ENCODE results near the gene ULK1.

ULK1 gene

GRCh38 chr12:131916306-131917138, 22.1 kb downstream of the ULK1 start:
- Mint-ChIP-seq H3K9me3 (no peaks in the 10 kb centered on the region), H3K4me3 (no peak overlapping the region), H3K27ac (no peak overlapping the region), H3K4me1 (ENCODE audit: low read depth) (no peaks in the 10 kb centered on the region), H3K27me3 (no peaks in the 10 kb centered on the region), H3K36me3 (ENCODE audit: low read depth) (no peaks in the 10 kb centered on the region)

GRCh38 chr12:131917139-131917710, 22.8 kb downstream of the ULK1 start:
- no peaks in the 10 kb centered on the region for H3K9me3 Mint-ChIP-seq
- no peaks in the 10 kb centered on the region for H3K27me3 Mint-ChIP-seq
- no peak overlapping the region for H3K27ac Mint-ChIP-seq
- no peaks in the 10 kb centered on the region for H3K4me1 Mint-ChIP-seq (ENCODE audit: low read depth)
- no peak overlapping the region for H3K4me3 Mint-ChIP-seq
- no peaks in the 10 kb centered on the region for H3K36me3 Mint-ChIP-seq (ENCODE audit: low read depth)

DNA sequence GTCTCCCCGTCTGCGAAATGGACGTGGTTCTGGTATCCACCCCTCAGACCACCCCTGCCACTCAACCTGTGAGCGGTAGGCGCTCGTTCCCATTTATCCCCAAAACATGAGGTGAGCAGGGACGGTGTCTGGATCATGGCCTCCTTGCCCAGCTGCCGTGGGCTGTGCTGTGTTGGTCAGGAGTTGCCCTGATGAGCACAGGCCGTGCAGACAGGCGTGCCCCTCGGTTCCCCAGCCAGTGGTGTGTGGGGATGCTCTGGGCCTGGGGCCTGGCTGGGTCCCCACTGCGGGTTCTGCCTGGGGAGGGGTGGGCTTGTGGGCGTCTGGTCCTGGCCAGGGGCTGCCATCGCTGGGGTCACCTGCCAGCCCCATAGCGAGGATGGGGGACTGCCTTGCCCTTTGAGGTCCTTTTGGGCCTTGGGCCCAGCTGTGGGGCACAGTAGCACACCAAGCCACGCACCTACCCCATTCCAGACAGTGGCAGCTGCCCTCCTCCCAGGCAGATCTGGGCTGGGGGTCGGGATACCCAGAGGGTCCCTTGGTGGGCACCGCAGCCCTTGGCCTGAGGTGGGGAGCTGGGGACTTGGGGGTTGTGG, 23.4 kb downstream of the ULK1 start:
- no peak overlapping the region for H3K4me3 Mint-ChIP-seq
- H3K9me3 Mint-ChIP-seq: no peaks in the 10 kb centered on the region
- H3K36me3 Mint-ChIP-seq (ENCODE audit: low read depth): no peaks in the 10 kb centered on the region
- no peak overlapping the region for H3K27ac Mint-ChIP-seq
- H3K4me1 Mint-ChIP-seq (ENCODE audit: low read depth): no peaks in the 10 kb centered on the region
- no peaks in the 10 kb centered on the region for H3K27me3 Mint-ChIP-seq

GRCh38 chr12:131918311-131919050, 24.1 kb downstream of the ULK1 start:
- H3K4me3 Mint-ChIP-seq: no peak overlapping the region
- H3K4me1 Mint-ChIP-seq (ENCODE audit: low read depth): no peaks in the 10 kb centered on the region
- H3K9me3 Mint-ChIP-seq: no peaks in the 10 kb centered on the region
- H3K27me3 Mint-ChIP-seq: no peaks in the 10 kb centered on the region
- no peak overlapping the region for H3K27ac Mint-ChIP-seq
- H3K36me3 Mint-ChIP-seq (ENCODE audit: low read depth): no peaks in the 10 kb centered on the region

DNA sequence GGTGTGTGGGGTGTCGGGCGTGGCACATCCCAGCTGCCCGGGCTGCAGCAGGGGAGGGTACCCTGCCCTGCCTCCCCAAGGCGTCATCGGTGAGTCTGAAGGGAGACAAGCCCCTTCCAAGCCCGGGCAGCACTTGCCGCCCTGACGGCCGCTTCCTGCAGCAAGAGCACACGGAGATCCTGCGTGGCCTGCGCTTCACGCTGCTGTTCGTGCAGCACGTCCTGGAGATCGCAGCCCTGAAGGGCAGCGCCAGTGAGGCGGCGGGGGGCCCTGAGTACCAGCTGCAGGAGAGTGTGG, 24.6 kb downstream of the ULK1 start:
- Mint-ChIP-seq H3K4me3 (no peak overlapping the region), H3K27ac (no peak overlapping the region), H3K9me3 (no peaks in the 10 kb centered on the region), H3K36me3 (ENCODE audit: low read depth) (no peaks in the 10 kb centered on the region), H3K4me1 (ENCODE audit: low read depth) (no peaks in the 10 kb centered on the region), H3K27me3 (no peaks in the 10 kb centered on the region)

DNA sequence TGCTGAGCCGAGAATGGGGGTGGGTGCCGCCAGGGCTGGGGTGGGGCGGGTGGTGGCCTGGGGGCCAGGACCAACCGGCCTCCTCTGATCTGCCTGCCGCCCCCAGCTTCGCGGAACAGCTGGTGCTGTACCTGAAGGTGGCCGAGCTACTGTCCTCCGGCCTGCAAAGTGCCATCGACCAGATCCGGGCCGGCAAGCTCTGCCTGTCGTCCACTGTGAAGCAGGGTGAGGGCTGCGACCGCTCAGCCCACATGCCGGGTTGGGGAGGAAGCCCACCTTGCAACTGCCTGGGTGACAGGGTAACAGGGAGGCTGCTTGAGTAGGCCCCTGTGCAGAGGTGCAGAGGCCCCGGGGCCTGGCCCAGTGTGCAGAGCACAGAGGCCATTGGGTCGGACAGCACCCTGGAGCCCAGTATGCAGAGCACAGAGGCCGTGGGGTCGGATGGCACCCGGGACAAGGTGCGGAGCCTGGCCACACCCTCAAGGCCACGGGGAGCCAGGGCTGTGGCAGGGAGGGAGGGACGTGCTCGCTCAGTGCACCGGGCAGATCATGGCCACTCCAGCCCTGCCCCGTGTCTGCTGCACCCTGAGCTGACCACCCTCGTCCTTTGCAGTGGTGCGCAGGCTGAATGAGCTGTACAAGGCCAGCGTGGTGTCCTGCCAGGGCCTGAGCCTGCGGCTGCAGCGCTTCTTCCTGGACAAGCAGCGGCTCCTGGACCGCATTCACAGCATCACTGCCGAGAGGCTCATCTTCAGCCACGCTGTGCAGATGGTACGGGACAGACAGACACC, 25.1 kb downstream of the ULK1 start:
- no peaks in the 10 kb centered on the region for H3K36me3 Mint-ChIP-seq (ENCODE audit: low read depth)
- no peaks in the 10 kb centered on the region for H3K9me3 Mint-ChIP-seq
- peaks cover 4% of the 10 kb centered on the region for H3K4me1 Mint-ChIP-seq (ENCODE audit: low read depth)

DNA sequence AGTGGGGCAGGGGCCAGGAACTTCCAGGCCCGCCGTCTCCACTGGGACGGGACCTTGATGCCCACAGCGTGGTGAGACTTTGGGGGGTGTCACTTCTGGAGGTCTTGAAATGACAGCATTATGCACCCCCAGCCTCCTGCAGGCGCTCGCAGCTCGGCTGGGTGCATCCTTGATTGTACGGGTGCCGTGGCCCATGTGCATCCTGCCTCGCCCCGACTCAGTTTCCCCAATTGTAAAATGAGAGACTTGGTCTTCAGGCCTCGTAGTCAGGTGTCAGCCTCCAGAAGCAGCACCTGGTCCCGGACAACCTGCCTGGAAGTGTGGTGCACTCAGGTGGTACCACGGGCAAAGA, 25.7 kb downstream of the ULK1 start:
- Mint-ChIP-seq H3K27ac (no peak overlapping the region), H3K4me1 (ENCODE audit: low read depth) (peaks cover 10% of the 10 kb centered on the region), H3K36me3 (ENCODE audit: low read depth) (no peaks in the 10 kb centered on the region), H3K9me3 (no peaks in the 10 kb centered on the region), H3K4me3 (no peak overlapping the region), H3K27me3 (no peaks in the 10 kb centered on the region)

More for the DNA sequence above, 25.1 kb downstream of the ULK1 start:
- H3K4me3 Mint-ChIP-seq: no peak overlapping the region
- no peak overlapping the region for H3K27ac Mint-ChIP-seq
- no peaks in the 10 kb centered on the region for H3K27me3 Mint-ChIP-seq

GRCh38 chr12:131920902-131921840, 26.7 kb downstream of the ULK1 start:
- Mint-ChIP-seq H3K36me3 (ENCODE audit: low read depth) (no peaks in the 10 kb centered on the region), H3K27me3 (no peaks in the 10 kb centered on the region), H3K4me1 (ENCODE audit: low read depth) (peaks cover 10% of the 10 kb centered on the region), H3K9me3 (no peaks in the 10 kb centered on the region), H3K4me3 (no peak overlapping the region), H3K27ac (no peak overlapping the region)

GRCh38 chr12:131921866-131922769, 27.7 kb downstream of the ULK1 start:
- peaks cover 10% of the 10 kb centered on the region for H3K4me1 Mint-ChIP-seq (ENCODE audit: low read depth)
- H3K36me3 Mint-ChIP-seq (ENCODE audit: low read depth): no peaks in the 10 kb centered on the region
- no peaks in the 10 kb centered on the region for H3K9me3 Mint-ChIP-seq
- H3K4me3 Mint-ChIP-seq: no peak overlapping the region
- H3K27ac Mint-ChIP-seq: no peak overlapping the region
- no peaks in the 10 kb centered on the region for H3K27me3 Mint-ChIP-seq

- Mint-ChIP-seq H3K4me3 (no peak overlapping the region), H3K27me3 (no peaks in the 10 kb centered on the region), H3K27ac (no peak overlapping the region), H3K4me1 (ENCODE audit: low read depth) (peaks cover 12% of the 10 kb centered on the region), H3K36me3 (ENCODE audit: low read depth) (no peaks in the 10 kb centered on the region), H3K9me3 (no peaks in the 10 kb centered on the region)
These were observed 28.4 kb downstream of the ULK1 start for GRCh38 chr12:131922772-131923171.

GRCh38 chr12:131923260-131923659, 28.8 kb downstream of the ULK1 start:
- no peaks in the 10 kb centered on the region for H3K36me3 Mint-ChIP-seq (ENCODE audit: low read depth)
- H3K9me3 Mint-ChIP-seq: no peaks in the 10 kb centered on the region
- H3K4me3 Mint-ChIP-seq: no peak overlapping the region
- H3K4me1 Mint-ChIP-seq (ENCODE audit: low read depth): peaks cover 16% of the 10 kb centered on the region
- no peak overlapping the region for H3K27ac Mint-ChIP-seq
- no peaks in the 10 kb centered on the region for H3K27me3 Mint-ChIP-seq

DNA sequence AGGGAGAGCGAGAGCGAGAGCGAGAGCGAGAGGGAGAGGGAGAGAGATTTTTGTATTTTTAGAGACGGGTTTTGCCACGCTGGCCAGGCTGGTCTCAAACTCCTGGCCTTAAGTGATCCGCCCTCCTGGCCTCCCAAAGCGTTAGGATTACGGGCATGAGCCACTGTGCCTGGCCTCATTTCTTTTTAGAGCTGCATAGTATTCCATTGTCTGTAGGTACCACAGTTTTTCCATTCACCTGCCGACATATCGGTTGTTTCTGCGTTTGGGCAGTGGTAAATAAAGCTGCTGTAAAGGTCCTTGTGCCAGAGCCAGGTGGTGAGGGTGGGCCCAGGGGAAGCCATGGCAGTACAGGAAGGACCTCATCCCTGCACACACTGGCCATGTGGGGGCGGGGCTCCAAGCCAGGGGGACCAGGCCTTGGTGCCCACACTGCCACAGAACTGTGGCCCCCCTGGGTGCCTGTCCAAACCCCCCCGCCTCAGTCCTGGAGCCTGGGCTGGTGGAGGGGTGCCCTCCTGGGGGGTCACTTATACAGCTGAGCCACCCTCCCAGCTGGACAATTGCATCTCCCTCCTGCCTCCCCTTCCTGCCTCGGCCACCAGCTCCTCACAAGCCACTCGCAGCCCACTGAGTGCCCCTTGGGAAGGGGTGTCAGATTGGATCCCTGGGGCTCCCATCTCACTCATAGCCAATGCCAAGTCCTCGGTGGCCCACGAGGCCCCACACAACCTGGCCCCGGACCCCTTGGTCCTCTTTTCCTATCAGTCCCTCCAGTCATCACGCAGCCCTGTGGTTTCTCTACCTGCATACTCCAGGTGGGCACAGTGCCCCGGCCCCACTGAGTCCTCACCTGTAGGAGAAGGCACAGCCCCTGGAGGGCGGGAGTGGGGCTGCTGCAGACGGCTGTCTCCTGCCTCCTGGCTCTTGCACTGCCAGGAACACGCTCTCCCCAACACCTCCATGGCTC, 33.0 kb downstream of the ULK1 start:
- peaks cover 34% of the 10 kb centered on the region for H3K4me1 Mint-ChIP-seq (ENCODE audit: low read depth)
- H3K4me3 Mint-ChIP-seq: peak overlapping the region; percentile 91
- no peaks in the 10 kb centered on the region for H3K9me3 Mint-ChIP-seq
- H3K27ac Mint-ChIP-seq: no peak overlapping the region
- H3K36me3 Mint-ChIP-seq (ENCODE audit: low read depth): peaks cover 19% of the 10 kb centered on the region
- H3K27me3 Mint-ChIP-seq: no peaks in the 10 kb centered on the region

Data from stimulated activated naive CD8-positive, alpha-beta T cell treated with anti-CD3 and anti-CD28 coated beads, Interleukin-15, Interleukin-2, amounts not matched to agents 100 ng/mL and 50 ng/mL, for 24 hours (primary cell).